HG03095 (cell line): ENCODE measurements around the gene TRMU.
"Not testable (repeated sequence)": the region's sequence is repeated elsewhere in the genome, so short reads cannot be mapped to it uniquely, and the experiment has no call there.

Experiments
- ATAC-seq: cut with Tn5 transposase; IDR thresholded peaks from one replicate; pipeline ENCODE4 v1.9.1; 2021; ENCODE audit warnings: moderate library complexity; ENCODE audit not compliant: unreplicated experiment

TRMU gene

GRCh38 chr22:46382524-46382923, 47.0 kb downstream of the TRMU start:
- no peak for ATAC-seq

- ATAC-seq = no peak
These were observed 50.8 kb downstream of the TRMU start for GRCh38 chr22:46386312-46386711.

GRCh38 chr22:46387748-46388147, 52.2 kb downstream of the TRMU start:
- ATAC-seq = no peak

DNA sequence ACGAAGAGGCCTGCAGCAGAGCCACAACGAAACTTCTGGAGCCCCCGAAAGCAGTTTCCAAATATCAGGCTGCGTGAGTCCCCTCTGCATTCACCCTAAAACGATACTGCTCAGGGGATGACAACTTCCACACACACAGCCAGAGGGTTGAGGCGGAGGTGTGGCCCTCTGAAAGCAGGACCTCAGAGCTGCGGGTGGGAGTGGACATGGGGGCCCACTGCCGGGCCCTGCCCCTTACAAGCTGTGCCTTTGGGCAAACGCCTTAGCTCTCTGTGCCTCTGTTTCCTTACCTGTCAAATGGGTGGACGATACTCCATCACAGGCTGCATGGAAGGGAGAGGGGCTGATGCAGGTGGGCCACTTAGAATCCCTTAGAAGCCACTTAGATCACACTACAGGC, 53.1 kb downstream of the TRMU start:
- no peak for ATAC-seq

GRCh38 chr22:46389081-46389480, 53.6 kb downstream of the TRMU start:
- no peak for ATAC-seq

DNA sequence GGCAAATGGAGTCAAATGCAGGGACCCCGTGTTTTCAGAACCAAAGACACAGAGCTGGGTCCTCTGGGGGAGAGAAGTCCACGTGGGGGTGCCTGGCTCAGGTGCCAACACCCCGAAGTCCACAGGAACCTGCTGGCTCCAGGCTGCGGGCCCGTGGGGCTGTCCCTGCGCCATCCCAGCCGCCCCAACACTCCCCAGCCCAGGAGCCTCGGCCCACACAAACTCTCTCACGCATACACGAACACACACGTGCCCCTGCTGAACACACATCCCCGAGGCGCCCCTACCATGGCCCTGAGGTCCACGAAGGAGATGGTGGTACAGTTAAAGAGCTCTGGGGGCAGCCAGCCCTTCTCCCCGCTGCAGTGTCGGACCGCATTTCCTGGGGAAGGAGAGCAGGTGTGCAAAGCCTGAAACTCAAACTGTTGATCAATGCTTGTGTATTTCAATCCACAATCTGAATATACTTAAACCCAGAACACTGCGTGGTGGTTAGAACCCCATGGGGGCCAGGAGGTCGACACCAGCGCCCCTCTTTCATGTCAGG, 54.7 kb downstream of the TRMU start:
- ATAC-seq = no peak

- no peak for ATAC-seq
These were observed 55.3 kb downstream of the TRMU start for GRCh38 chr22:46390652-46391301.

- ATAC-seq = no peak
These were observed 56.1 kb downstream of the TRMU start for GRCh38 chr22:46391486-46392136.

GRCh38 chr22:46392137-46392844, 56.8 kb downstream of the TRMU start:
- ATAC-seq = no peak

DNA sequence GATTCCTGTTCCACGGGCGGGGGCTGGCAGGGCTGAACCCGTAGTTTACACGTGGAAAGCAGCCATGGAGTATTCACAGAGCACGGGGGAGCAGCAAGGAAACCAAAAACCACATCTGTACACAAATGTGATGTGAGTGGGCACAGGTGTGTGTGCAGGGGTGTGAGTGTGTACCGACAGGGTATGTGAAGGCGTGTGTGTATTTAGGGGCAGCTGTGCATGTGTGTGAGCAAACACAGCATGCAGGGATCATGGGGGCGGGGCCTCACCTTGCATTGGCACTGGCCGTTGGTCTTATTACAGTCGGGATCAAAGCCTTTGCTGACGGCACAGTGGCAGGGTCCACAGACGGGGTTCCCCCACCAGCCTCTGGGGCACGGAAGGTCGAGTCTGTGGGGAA, 58.4 kb downstream of the TRMU start:
- no peak for ATAC-seq

DNA sequence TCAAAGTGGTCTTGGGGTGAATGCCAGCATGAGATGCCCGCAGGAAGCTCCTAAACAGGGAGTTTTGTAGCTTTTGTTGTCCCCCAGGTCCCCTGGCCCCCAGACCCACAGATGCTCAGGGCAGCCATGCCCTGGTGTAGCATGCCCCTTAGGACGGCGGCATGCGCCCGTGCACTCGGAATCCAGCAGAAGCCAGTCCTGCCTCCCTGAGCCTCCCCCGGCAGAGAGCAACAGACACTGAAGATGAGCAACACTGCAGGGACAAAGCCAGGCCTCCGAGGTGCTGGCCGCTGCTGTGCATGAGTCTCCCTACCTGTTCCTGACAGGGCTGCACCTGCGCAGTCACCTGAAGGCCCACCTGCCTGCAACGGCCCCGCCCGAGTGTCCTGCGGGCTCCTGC, 59.1 kb downstream of the TRMU start:
- ATAC-seq = no peak

- no peak for ATAC-seq
These were observed 59.6 kb downstream of the TRMU start for GRCh38 chr22:46395145-46395544.

- not testable (repeated sequence) for ATAC-seq
These were observed 61.5 kb downstream of the TRMU start for GRCh38 chr22:46397049-46397448.

DNA sequence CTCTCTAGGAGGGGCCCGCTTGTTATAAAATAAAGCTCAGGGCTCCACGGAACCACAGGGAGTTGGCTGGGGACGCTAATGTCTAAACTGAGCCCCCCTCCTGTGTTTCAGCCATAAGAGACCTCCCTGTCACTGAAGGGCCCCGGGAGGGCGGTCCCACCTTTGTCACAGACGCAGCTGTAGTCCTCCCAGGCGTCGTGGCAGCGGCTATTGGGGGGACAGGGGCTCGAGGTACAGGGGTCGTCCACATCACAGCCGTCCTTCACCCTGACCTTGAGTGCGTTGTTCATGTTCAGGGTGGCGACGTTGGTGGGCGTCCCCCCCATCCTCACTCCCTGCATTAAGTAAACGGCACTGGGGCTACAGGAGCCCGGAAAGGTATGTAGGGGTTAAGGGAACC, 62.0 kb downstream of the TRMU start:
- no peak for ATAC-seq

GRCh38 chr22:46397951-46398350, 62.4 kb downstream of the TRMU start:
- no peak for ATAC-seq

GRCh38 chr22:46399251-46400024, 63.9 kb downstream of the TRMU start:
- ATAC-seq = no peak

- ATAC-seq = no peak
These were observed 65.9 kb downstream of the TRMU start for GRCh38 chr22:46401370-46401769.

GRCh38 chr22:46402505-46402904, 67.0 kb downstream of the TRMU start:
- ATAC-seq = no peak

- not testable (repeated sequence) for ATAC-seq
These were observed 68.4 kb downstream of the TRMU start for GRCh38 chr22:46403880-46404279.

DNA sequence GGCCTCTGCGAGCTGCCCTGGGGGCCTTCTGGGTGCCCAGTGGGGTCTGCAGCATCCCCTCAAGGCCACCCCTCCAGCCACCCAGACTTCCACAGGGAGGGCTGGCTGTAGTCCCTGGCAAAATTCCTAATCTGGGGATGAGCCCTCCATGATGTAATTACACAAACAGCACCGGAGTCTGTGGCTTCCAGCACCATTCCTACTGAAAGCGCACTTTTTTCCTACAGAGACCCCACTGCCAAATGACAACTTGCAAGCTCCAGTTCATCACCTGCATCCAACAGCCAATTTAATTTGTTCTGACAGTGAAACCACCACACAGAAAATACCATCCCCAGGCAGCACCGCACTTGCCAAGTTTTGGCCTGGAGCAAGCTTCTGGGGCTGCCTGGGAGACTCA, 70.4 kb downstream of the TRMU start:
- no peak for ATAC-seq

- ATAC-seq = no peak
These were observed 70.8 kb downstream of the TRMU start for GRCh38 chr22:46406349-46406748.
